HG03108 (cell line): ENCODE measurements around the gene ZRANB1.
"Not testable (repeated sequence)": the region's sequence is repeated elsewhere in the genome, so short reads cannot be mapped to it uniquely, and the experiment has no call there.

Experiments used
- ATAC-seq: cut with Tn5 transposase; IDR thresholded peaks from one replicate; pipeline ENCODE4 v1.9.1; 2021; ENCODE audit warnings: moderate library complexity; ENCODE audit not compliant: unreplicated experiment

ZRANB1 gene

DNA sequence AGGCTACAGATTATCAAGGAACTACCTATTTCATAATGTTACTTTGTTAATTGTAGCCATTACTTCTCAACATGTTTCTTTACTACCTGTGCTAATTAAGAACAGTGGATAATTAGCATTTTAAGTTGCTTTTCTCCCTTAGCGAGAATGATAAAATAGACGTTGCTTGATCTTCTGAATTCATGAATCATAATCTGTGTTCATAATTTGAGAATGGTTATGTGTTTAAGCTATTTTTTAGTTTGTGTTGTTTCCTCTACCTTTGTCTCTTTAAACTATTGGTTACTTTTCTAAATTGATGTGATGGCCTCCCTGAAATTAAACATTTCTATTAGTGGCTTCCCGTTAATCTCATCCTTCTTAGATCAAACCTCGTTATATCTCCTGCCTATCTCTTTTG is at the start of gene ZRANB1:
ZRANB1 (plus strand) TSS at position 301 of the 400 bp plus-strand sequence. CDS start 371 bp downstream, outside the sequence.
- no peak for ATAC-seq

GRCh38 chr10:124892905-124893304 is 49.0 kb upstream of the ZRANB1 start:
- no peak for ATAC-seq

- ATAC-seq = no peak
Observed at GRCh38 chr10:124894569-124895215, 47.2 kb upstream of the ZRANB1 start.

DNA sequence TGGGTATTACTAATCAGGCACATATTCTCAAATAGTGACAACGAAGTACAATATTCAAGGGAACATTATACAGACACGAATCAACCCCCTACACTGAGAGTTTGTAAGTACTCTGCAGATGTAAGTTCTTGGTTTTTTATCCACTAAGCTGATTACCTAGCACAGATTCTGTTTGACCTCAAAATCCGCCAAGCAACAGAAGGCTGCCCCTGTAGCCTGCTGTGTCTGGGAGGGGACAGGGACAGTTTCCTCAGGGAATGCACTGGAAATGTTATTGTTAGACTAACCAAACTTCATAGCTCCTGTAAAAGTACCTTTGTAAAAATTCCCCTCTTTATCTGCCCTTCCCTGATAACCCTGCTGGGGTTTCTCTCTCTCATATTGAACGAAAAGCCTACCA is 45.2 kb upstream of the ZRANB1 start:
- no peak for ATAC-seq

DNA sequence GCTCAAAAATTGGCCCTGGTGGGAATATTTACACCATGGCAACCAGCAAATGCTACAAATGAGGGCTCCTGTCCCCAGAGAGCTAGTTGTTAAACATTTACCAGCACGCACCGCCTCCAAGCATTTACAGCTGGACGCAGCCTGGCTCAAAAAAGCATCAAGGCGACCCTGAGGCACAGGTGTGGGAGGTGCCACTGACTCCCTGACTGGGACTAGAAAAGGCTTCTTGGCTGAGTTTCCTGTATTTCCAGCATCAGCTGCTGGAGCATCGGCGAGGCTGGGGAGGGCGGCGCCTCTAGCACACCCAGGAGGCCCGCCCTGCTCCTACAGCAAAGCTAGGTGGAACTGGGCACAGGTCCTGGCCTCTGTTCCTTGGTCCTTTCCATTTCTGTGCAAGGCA is 43.5 kb upstream of the ZRANB1 start:
- ATAC-seq = no peak

GRCh38 chr10:124899151-124899550 is 42.8 kb upstream of the ZRANB1 start:
- no peak for ATAC-seq

DNA sequence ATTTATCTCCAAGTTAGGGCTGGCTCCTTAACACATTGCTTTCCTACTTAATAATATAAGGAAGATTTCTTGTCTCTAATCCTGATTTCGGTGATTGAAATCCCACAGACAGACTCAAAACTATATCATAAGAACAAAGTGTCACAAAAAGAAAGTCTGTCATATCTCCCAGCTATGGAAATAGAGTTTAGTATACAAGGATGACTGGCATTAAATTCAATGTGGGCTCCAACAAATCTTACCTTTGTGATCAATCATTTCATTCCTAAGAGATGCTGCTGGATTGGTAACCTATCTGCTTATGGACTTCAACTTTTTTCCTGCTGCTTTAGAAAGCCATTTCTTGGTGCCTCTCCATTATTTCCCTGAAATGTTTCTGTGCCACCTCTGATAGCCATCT is 39.5 kb upstream of the ZRANB1 start:
- ATAC-seq = no peak

GRCh38 chr10:124903111-124903510 is 38.8 kb upstream of the ZRANB1 start:
- no peak for ATAC-seq

DNA sequence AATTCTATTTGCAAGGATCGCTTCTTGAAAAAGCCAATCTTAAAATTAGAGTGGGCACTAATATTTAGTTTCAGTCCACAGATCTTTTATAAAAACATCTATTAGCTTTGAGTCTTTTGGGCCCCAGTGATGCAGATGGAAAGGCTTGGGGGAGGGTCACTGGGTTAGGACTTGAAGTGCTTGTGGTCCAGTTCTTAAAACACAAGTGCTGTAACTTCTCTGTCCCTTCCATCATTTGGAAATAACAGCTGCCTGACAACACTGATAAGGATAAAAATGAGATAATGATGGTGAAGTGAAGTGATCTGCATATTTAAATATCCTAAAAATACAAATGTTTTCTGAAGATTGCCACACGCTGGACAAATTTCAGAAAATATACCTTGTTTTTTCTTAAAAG is 37.1 kb upstream of the ZRANB1 start:
- no peak for ATAC-seq

- no peak for ATAC-seq
Observed at GRCh38 chr10:124906551-124907001, 35.3 kb upstream of the ZRANB1 start.

DNA sequence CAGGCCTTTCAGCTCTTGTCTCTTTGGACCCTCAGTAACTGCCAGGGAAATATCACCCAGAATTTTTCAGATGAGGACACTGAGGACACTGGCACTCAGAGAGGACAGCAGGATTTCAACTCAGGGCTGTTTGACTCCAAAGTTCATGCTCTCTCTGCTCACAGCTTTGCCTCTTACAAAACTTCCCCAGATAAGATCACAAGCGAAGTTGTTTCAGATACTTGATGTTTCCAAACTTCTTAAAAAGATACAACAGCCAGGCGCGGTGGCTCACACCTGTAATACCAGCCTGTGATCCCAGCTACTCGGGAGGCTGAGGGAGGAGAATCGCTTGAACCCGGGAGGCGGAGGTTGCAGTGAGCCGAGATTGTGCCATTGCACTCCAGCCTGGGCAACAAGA is 32.4 kb upstream of the ZRANB1 start:
- no peak for ATAC-seq

DNA sequence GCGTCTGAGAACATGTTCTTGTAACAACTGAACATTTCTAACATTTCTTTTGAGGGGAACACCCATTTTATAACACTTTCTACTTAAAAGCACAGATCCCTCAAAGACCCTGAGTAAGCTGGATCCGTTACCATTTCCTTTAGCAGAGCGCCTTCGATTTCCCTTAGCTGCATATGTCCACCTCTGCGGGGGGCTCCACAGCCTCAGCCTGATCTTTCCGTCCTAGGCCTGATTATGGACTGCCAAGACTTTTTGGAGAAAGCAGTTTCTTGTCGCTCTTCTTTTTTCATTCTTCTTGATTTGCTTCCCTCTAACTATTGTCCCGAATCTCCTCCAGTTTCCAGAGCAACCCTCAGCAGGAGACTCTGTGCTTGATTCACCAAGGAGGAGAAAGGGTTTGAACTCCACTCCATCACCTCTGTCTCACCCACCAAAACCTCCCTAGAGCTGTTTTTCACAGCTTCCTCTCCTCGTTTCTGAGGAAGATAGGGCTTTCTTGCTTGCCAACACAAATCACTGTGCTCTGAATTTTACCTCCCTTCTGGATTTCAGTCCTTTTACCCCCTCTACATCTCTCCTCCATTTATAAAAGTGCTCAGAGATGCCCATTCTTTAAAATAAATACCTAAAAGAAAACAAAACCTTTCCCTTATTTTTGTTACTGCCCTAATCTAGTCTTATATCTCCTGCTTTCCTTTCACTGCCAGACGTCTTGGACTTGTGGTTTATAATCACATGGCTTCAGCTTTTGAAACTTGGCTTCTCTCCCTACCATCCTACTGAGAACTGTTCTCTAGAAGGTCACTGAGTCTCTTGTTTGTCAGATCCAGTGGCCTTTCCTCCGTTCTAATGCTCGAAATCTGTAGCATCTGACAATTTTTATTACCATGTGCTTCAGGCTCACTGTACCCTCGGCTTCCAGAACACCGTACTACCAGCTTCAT is 30.5 kb upstream of the ZRANB1 start:
- ATAC-seq = no peak

- ATAC-seq = no peak
Observed at GRCh38 chr10:124912101-124912886, 29.6 kb upstream of the ZRANB1 start.

DNA sequence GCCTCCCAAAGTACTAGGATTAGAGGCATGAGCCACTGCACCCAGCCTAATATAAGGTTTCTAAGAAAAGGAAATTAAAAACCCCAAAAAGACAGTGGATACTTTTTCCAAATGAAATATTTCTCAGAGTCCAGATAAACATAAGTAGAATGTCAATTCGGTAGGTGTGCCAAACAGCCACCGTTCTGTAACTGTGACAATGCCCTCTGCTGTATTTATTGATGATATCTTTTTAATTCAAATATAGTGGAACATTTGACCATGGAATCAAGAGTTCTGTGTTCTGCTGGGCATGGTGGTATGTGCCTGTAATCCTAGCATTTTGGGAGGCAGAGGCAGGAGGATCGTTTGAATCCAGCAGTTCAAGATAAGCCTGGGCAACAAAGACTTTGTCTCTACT is 28.8 kb upstream of the ZRANB1 start:
- ATAC-seq = no peak

DNA sequence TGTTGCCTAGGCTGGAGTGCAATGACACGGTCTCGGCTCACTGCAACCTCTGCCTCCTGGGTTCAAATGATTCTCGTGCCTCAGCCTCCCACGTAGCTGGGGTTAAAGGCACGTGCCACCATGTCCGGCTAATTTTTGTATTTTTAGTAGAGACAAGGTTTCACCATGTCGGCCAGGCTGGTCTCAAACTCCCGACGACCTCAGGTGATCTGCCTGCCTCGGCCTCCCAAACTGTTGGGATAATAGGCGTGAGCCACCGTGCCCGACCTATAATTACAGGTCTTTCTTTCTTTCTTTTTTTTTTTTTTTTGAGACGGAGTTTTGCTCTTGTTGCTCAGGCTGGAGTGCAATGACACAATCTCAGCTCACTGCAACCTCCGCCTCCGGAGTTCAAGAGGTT is 27.5 kb upstream of the ZRANB1 start:
- not testable (repeated sequence) for ATAC-seq

GRCh38 chr10:124916098-124916584 is 25.8 kb upstream of the ZRANB1 start:
- ATAC-seq = no peak

DNA sequence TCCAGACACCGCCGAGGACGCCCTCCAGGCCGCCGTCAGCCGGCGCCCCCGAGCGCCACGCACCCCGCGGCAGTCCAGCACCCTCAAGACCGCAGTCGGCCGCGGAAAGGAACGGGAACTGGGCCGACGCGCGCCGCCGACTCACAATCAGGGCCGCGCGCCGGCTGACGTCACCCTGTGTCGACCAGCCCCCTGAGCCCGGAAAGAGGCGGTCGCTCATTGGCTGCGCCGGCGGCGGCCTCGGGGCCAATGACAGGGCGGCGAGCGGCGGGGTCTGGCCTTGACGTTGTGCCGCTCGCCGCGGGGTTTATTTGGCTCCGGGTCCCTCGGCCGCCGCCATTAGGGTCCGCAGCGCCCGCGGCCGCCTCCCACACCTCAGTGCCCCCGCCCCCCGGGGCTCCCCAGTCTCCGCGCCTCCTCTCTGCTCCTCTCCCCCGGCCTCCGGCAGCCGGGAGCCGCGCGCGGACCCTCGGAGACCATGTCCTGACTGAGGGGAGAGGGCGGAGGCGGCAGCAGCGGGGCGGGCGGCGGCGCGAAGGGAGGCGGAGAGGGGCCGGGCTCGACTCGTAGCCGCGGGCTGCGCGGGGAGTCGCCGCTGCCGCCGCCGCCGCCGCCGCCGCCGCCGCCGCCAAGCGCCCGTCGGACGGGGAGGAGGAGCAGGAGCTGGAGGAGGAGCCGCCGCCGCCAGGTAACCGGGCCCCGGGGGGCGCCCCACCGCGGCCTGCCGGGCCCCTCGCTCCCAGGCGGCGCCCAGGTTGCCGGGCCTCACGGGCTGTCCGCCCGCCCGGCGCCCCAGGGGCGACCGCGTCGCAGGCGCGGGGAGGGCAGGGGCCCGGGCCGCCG is 25.1 kb upstream of the ZRANB1 start:
- ATAC-seq = peak; percentile 95

DNA sequence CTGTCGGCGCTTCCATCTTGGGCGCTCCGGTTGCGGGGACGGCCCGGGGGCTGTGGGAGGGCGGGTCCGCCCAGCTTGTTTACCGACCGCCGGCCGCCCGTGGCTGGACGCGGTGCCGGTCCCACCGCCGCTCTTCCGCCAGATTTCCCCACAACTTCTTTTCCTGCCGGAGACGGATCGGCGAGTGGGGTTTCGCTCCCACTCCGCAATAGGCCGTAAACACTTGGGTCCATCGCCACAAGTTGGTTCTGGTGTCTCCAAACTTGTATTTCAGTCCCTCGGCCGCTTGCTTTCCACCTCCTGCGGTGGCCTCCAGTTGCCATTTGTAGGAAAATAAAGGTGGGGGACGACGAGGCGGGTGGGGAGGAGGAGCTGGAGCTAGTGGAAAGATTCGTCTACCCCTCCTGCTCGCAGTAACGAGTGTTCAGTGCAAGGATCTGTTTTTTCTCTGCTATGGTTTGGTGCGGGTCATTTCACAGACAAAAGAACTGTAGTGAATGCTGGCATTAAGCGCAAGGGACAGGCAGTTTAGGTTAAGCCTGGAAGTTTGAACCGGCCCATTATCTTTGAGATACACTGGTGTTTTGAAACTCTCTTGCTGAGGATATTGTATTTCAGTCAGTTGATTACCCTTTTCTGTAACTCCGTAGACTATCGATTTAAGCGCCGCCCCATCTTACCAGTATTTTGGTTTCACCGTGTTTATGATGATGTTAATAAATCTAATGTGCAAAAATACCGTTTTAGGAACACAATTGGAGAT is 24.3 kb upstream of the ZRANB1 start:
- ATAC-seq = no peak

GRCh38 chr10:124918191-124918830 is 23.6 kb upstream of the ZRANB1 start:
- no peak for ATAC-seq
